HG02759 (cell line): Measurements from ENCODE around the gene PSPC1.
A peak's percentile ranks its signal among the peaks of the same experiment; 100 is the strongest.
"Not testable (repeated sequence)": the region's sequence is repeated elsewhere in the genome, so short reads cannot be mapped to it uniquely, and the experiment has no call there.

Experiments
- ATAC-seq: cut with Tn5 transposase; IDR thresholded peaks from one replicate; pipeline ENCODE4 v1.9.1; 2021; ENCODE audit warnings: mild to moderate bottlenecking, moderate library complexity; ENCODE audit not compliant: unreplicated experiment

PSPC1 gene, protein sequence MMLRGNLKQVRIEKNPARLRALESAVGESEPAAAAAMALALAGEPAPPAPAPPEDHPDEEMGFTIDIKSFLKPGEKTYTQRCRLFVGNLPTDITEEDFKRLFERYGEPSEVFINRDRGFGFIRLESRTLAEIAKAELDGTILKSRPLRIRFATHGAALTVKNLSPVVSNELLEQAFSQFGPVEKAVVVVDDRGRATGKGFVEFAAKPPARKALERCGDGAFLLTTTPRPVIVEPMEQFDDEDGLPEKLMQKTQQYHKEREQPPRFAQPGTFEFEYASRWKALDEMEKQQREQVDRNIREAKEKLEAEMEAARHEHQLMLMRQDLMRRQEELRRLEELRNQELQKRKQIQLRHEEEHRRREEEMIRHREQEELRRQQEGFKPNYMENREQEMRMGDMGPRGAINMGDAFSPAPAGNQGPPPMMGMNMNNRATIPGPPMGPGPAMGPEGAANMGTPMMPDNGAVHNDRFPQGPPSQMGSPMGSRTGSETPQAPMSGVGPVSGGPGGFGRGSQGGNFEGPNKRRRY

GRCh38 chr13:19782727-19783682 is at the start of gene PSPC1:
TSS of gene PSPC1 (minus strand) at chr13:19782945. CDS start at chr13:19782757, 188 bp downstream.
- peak; percentile 94 for ATAC-seq

GRCh38 chr13:19822673-19823072 is 39.9 kb upstream of the PSPC1 start:
- no peak for ATAC-seq

GRCh38 chr13:19818223-19818842 is 35.6 kb upstream of the PSPC1 start:
- ATAC-seq: no peak

DNA sequence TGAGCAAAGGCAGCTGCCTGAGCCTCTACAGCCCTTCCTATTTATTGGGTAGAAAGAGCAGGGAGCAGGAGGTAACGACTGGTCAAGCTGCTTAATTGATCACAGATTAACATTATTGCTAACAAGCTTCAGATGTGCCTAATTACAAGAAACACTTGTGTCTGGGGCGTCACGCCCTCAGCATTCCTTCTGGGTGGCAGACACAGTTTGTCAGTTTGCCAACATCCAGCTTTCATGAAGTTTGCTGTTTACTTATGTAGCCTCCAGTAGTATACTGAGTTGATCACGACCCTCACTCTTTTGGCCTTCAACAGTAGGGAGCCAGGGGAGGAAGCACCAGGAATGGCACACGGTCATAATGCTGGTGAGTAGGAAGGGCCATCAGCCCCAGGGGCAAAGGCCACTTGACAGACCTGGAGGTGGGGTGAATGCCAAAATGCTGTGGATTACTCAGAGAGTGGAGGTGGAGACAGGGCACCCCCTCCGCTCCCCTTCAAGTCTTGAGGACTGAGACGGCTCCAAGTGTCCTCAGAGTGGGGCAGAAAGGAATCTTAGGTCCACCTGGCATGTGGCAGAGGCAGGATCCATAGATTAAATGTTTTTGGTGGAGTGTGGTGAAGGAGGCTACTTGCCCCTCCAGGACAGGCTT is 34.9 kb upstream of the PSPC1 start:
- ATAC-seq: no peak

DNA sequence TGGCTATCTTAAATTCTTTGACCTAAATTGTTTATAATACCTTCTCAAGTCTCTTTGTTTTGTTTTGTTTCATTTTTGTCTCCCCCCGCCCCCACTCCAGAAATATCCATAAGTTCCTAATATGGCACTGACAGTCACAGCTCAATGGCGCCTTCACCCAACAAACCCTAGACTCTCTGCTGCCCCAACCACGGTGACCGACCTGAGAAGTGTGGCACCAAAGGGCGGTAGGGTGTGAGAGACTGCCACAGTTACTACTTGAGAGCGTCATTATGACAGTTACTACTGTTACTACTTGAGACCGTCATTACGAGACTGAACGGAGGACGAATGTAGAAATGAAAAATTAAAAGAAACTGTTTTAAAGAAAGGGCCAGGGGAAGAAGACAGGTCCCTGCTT is 34.4 kb upstream of the PSPC1 start:
- no peak for ATAC-seq

- not testable (repeated sequence) for ATAC-seq
These were observed 33.1 kb upstream of the PSPC1 start for GRCh38 chr13:19815842-19816241.

GRCh38 chr13:19810996-19811881 is 28.5 kb upstream of the PSPC1 start:
- ATAC-seq: no peak

DNA sequence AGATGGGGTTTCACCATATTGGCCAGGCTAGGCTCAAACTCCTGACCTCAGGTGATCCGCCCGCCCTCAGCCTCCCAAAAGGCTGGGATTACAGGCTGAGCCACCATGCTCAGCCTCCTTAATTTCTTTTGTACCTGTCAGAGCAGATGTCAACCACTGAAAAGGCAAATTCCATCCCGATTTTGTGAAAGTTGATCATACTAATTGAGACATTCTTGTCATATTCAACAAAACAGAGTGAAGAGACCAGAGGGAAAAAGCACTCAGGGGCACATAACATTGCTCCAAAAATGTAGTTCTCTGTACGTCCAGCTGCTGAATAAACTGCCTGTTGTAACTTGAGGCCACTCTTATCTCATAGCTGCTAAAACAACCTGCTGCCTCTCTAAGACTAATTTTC is 27.4 kb upstream of the PSPC1 start:
- no peak for ATAC-seq

- ATAC-seq: no peak
These were observed 23.0 kb upstream of the PSPC1 start for GRCh38 chr13:19805765-19806164.

GRCh38 chr13:19795956-19796355 is 13.2 kb upstream of the PSPC1 start:
- ATAC-seq: no peak

GRCh38 chr13:19794631-19795030 is 11.9 kb upstream of the PSPC1 start:
- no peak for ATAC-seq

DNA sequence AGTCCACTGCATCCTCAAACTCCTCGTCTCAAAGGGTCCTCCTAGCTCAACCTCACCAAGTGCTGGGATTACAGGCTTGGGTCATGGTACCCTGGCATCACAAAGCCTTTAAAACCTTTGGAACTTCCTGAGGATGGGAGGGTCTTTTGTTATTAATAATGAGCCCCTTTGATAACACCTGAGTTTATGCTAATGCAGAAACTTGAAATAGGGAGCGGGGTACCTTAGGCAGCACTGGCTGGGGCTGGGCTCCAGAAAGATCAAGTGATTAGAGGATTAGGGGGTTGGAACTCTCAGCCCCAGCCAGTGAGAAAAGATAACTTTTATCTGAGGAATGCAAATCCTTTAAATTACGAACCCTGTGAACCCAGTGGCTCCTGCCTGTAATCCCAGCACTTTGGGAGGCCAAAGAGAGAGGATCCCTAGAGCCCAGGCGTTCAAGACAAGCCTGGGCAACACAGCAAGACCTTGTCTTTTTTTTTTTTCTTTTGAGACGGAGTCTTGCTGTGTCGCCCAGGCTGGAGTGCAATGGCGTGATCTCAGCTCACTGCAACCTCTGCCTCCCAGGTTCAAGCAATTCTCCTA is 9.3 kb upstream of the PSPC1 start:
- ATAC-seq: no peak

DNA sequence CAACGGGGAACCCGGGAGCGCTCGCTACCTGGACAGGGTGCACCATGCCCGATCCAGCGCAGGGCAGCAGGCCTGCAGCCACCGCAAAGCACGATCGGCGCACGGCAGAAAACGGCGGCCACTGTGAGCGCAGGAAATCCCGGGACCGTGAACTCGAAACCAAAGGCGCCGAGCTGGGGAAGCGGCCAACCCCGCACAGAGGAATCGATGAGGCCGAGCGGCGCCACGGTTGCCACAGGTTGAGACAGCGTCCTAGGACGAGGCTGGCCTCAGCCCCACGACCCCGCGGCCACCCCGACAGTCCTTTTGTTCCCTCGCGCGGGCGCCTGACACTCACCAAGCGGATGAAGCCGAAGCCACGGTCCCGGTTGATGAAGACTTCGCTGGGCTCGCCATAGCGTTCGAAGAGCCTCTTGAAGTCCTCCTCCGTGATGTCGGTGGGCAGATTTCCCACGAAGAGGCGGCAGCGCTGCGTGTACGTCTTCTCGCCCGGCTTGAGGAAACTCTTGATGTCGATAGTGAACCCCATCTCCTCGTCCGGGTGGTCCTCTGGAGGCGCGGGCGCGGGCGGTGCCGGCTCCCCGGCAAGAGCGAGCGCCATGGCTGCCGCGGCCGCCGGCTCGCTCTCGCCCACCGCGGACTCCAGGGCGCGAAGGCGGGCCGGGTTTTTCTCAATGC is 557 bp downstream of the PSPC1 start:
- ATAC-seq: peak; percentile 49

DNA sequence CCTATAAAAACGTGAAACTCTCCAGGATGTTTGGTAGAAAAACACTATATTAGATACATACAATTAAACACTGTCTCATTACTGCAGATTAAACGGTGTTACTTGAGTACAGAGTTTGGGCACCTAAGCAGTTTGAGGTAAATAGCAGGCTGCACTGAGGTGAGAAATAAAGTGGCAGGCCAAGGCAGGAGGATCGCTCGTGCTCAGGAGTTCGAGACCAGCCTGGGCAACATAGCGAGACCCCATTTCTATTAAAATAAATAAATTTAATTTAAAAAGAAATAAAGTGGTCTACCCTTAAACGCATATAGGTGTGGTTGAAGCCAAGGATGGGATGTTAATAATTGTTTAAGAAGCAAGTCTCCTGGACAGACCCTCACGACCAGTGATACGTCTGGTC is 1.2 kb downstream of the PSPC1 start:
- ATAC-seq: no peak

GRCh38 chr13:19780753-19781418 is 1.9 kb downstream of the PSPC1 start:
- ATAC-seq: not testable (repeated sequence)

- no peak for ATAC-seq
These were observed 10.4 kb downstream of the PSPC1 start for GRCh38 chr13:19772306-19772705.

- ATAC-seq: no peak
These were observed 12.9 kb downstream of the PSPC1 start for GRCh38 chr13:19769854-19770253.

DNA sequence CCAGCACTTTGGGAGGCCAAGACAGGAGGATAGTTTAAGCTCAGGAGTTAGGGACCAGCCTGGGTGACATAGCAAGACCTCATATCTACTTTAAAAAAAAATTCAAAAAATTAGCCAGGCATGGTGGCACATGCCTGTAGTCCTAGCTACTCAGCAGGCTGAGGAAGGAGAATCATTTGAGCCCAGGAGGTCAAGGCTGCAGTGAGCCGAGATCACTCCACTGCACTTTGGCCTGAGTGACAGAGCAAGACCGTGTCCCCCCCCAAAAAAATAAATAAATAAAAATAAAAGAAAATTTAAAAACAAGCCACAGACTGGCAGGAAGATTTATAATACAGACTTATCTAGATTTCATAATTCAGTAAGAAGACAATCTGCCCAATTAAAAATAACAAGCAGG is 14.8 kb downstream of the PSPC1 start:
- ATAC-seq: no peak
